HepG2 (cell line): ENCODE data around the gene CD2AP. TPM values are rescaled to one million over a fixed set of nuclear protein-coding genes. Genes with fewer than 3 reads are reported as not detected.

ENCODE experiments used
- ATAC-seq: fragments of 200-7000 bp; cut with Tn5 transposase; 3 replicates; pipeline ENCODE4 v1.9.1; 2020; ENCODE audit warnings: mild to moderate bottlenecking, moderate library complexity
- BruUV-seq: library from RNA; stranded (reverse); fragments of 400-500 nt; replicated peaks from 2 replicates; lab custom pipeline; 2021; lab: Mats Ljungman, UMichigan
- CTCF ChIA-PET: fragments of 300-600 bp; formaldehyde crosslinking; extraction: SDS; loops from one replicate; lab custom pipeline; 2021; ENCODE audit warnings: low total read pairs, inconsistent platforms, low intra/inter-chr PET ratio; lab: Yijun Ruan, JAX
- POLR2A ChIA-PET: fragments of 350-600 bp; sonication (Branson Sonifier 250); formaldehyde crosslinking; loops from one replicate; lab custom pipeline; 2020; ENCODE audit warnings: antibody characterized with exemption, inconsistent platforms; lab: Yijun Ruan, JAX
- DNase-seq: peaks from one replicate; pipeline ENCODE4 v3.0.0-alpha.2; 2015; ENCODE audit warnings: low spot score
- FAIRE-seq: peaks from 3 replicates; lab custom pipeline; 2011; peaks lifted over from hg19 to GRCh38; lab: Jason Lieb, UNC
- H2AFZ ChIP-seq: one replicate; pipeline ENCODE4 v1.6.1; 2011; ENCODE audit warnings: low read length, inconsistent platforms
- H3K27ac ChIP-seq: fragments of 300-600 bp; 3 replicates; pipeline ENCODE4 v1.8.0; 2011; ENCODE audit warnings: mixed run types, mild to moderate bottlenecking, mixed read lengths, low read length, inconsistent platforms; ENCODE audit not compliant: insufficient read depth; ENCODE audit errors: extremely low read length
- H3K27me3 ChIP-seq, 2 experiments: fragments of 200-600 bp in 1 of 2; 2 replicates in 1 of 2; 3 replicates in 1 of 2; pipeline versions ENCODE4 v1.6.0 to v1.8.0; 2011; ENCODE audit warnings: low read length in 2 of 2, mild to moderate bottlenecking in 2 of 2, moderate library complexity in 2 of 2, inconsistent platforms in 1 of 2; ENCODE audit not compliant: insufficient read depth in 2 of 2, control insufficient read depth in 1 of 2
- H3K36me3 ChIP-seq, 2 experiments: fragments of 200-600 bp in 1 of 2; replicated peaks in 1 of 2; 2 replicates in 1 of 2; 3 replicates in 1 of 2; pipeline versions ENCODE4 v1.5.1 to v1.8.0; 2011; ENCODE audit warnings: low read length in 2 of 2, inconsistent platforms in 1 of 2; ENCODE audit not compliant: insufficient read depth in 2 of 2, control insufficient read depth in 1 of 2
- H3K4me1 ChIP-seq: 2 replicates; pipeline ENCODE4 v1.5.1; 2012; ENCODE audit warnings: low read length, inconsistent platforms; ENCODE audit not compliant: insufficient read depth
- H3K4me2 ChIP-seq: 2 replicates; pipeline ENCODE4 v1.6.0; 2011; ENCODE audit warnings: low read depth, low read length, inconsistent platforms
- H3K4me3 ChIP-seq, 3 experiments: fragments of 200-600 bp in 1 of 3; sonication (generic), shearing (Covaris generic) in 1 of 3; replicated peaks in 1 of 3; 2 replicates each; pipeline ENCODE4 v1.5.1; 2011 to 2016; ENCODE audit warnings: low read length in 3 of 3, inconsistent platforms in 2 of 3, low read depth in 2 of 3, mild to moderate bottlenecking in 2 of 3, control low read depth in 1 of 3, mixed read lengths in 1 of 3; ENCODE audit not compliant: insufficient read depth in 1 of 3
- H3K79me2 ChIP-seq: one replicate; pipeline ENCODE4 v1.6.1; 2011; ENCODE audit warnings: low read length, inconsistent platforms; ENCODE audit not compliant: insufficient read depth
- H3K9ac ChIP-seq: 2 replicates; pipeline ENCODE4 v1.6.0; 2011; ENCODE audit warnings: mild to moderate bottlenecking, low read depth, low read length, inconsistent platforms; ENCODE audit not compliant: insufficient read depth
- H3K9me3 ChIP-seq: 2 replicates; pipeline ENCODE4 v1.5.1; 2012; ENCODE audit warnings: mild to moderate bottlenecking, low read length
- H4K20me1 ChIP-seq: 2 replicates; pipeline ENCODE4 v1.6.0; 2011; ENCODE audit warnings: inconsistent platforms, mild to moderate bottlenecking, low read length, moderate library complexity; ENCODE audit not compliant: insufficient read depth
- GATAD2A ChIP-seq: IDR thresholded peaks from 2 replicates; pipeline ENCODE4 v1.6.1; 2016
- HINFP ChIP-seq: sonication (generic); formaldehyde crosslinking; IDR thresholded peaks from 2 replicates; pipeline ENCODE4 v1.4.0; 2020; ENCODE audit warnings: low read depth, mild to moderate bottlenecking, missing genetic modification reagents
- PAF1 ChIP-seq: IDR thresholded peaks from 2 replicates; pipeline ENCODE4 v1.6.1; 2016; ENCODE audit warnings: missing genetic modification reagents, missing compliant biosample characterization
- TBL1XR1 ChIP-seq: fragments of 150-350 bp; IDR thresholded peaks from 2 replicates; pipeline ENCODE4 v1.6.1; 2014; ENCODE audit warnings: borderline replicate concordance, low read length; ENCODE audit not compliant: partially characterized antibody
- ZNF10 ChIP-seq: sonication (generic); formaldehyde crosslinking; IDR thresholded peaks from 2 replicates; pipeline ENCODE4 v1.4.0; 2020; ENCODE audit warnings: mild to moderate bottlenecking, low read depth, missing genetic modification reagents, borderline replicate concordance
- ZNF205 ChIP-seq: IDR thresholded peaks from 2 replicates; pipeline ENCODE4 v1.6.1; 2018; ENCODE audit warnings: missing biosample characterization, missing genetic modification reagents
- ZNF770 ChIP-seq: sonication (generic); formaldehyde crosslinking; IDR thresholded peaks from 2 replicates; pipeline ENCODE4 v1.5.0; 2020; ENCODE audit warnings: mild to moderate bottlenecking, missing genetic modification reagents
- ZNF891 ChIP-seq: sonication (generic); formaldehyde crosslinking; IDR thresholded peaks from 2 replicates; pipeline ENCODE4 v1.5.0; 2020; ENCODE audit warnings: mild to moderate bottlenecking, missing genetic modification reagents
- WGBS: methylation state at CpG from one replicate; pipeline ENCODE4 v1.1.6; 2017; ENCODE audit warnings: low lambda C conversion rate; 5-methylcytosine and 5-hydroxymethylcytosine counted together
- in situ Hi-C: cut with HindIII; loops from 2 replicates; pipeline ENCODE4 v1.10.0; 2017; ENCODE audit warnings: low pct_unique_long_range_greater_than_20kb; ENCODE audit not compliant: extremely low pct_ligation_motif_present
- intact Hi-C: fragments of 100-400 bp; cut with micrococcal nuclease; formaldehyde crosslinking; loops from one replicate; pipeline ENCODE4 v1.10.0; 2022; ENCODE audit not compliant: unreplicated experiment
- polyA plus RNA-seq, 8 experiments: library from polyadenylated mRNA; depleted of rRNA in 3 of 8; stranded (reverse) in 7 of 8; unstranded in 1 of 8; fragments of >200 nt; fragmentation: Illumina TruSeq in 4 of 8; extraction: Trizol in 4 of 8; gene quantifications; 2 replicates each; pipeline versions ENCODE4 v1.2.1 to v1.2.3, GENCODE V29; 2011 to 2016; ENCODE audit warnings: low read depth in 4 of 8, missing spikeins in 1 of 8, mixed read lengths in 1 of 8; ENCODE audit not compliant: insufficient read depth in 1 of 8
- total RNA-seq, 5 experiments: library from RNA; depleted of rRNA; stranded (reverse); fragments of >200 nt; fragmentation: Illumina TruSeq; extraction: Trizol; gene quantifications; 2 replicates each; pipeline ENCODE4 v1.2.3, GENCODE V29; 2016; ENCODE audit warnings: low read depth in 1 of 5

Gene CD2AP
- total and polyA plus RNA-seq, 2 of the 13 experiments (the other 11 are each of a cell fraction or from before 2014, with no cell fraction given), result 8.6 to 31.9 TPM

- no peak for DNase-seq
- Histone ChIP-seq H4K20me1 (no peaks in the 10 kb centered on the region), H3K27ac (no peak overlapping the region), H3K9me3 (no peaks in the 10 kb centered on the region), H2AFZ (no peak overlapping the region), H3K9ac (no peak overlapping the region), H3K27me3 (no peaks in the 10 kb centered on the region), H3K79me2 (no peaks in the 10 kb centered on the region), H3K36me3 (peaks cover 3 to 33% of the 10 kb centered on the region in 2 experiments; a peak in 4 of 5 replicates), H3K4me2 (no peak overlapping the region), H3K4me3 (no peak overlapping the region), H3K4me1 (no peaks in the 10 kb centered on the region)
- WGBS, result 98% methylated on average over 2 of the region's 2 CpGs
- ChIA-PET CTCF (no interaction called here), POLR2A (no interaction called here)
- intact Hi-C loops, result no loop called here
- FAIRE-seq, result no peak
- in situ Hi-C loops, result no loop called here
- ATAC-seq, result no peak
- no peak for TF ChIP-seq PAF1 (CRISPR knock-in tag)
- no peak for TF ChIP-seq HINFP (CRISPR knock-in tag)
- no peak for TF ChIP-seq ZNF891 (CRISPR knock-in tag)
- TF ChIP-seq ZNF205, result no peak
- BruUV-seq, result no TSS peak
These were observed 97.2 kb downstream of the CD2AP start for GRCh38 chr6:47574789-47575188.

GRCh38 chr6:47579040-47579439 lies 101.5 kb downstream of the CD2AP start:
- Histone ChIP-seq H3K4me1 (no peaks in the 10 kb centered on the region), H2AFZ (no peak overlapping the region), H4K20me1 (no peaks in the 10 kb centered on the region), H3K27ac (no peak overlapping the region), H3K79me2 (no peaks in the 10 kb centered on the region), H3K9me3 (no peaks in the 10 kb centered on the region), H3K9ac (no peak overlapping the region), H3K36me3 (peaks cover 10 to 60% of the 10 kb centered on the region in 2 experiments), H3K4me2 (no peak overlapping the region), H3K27me3 (no peaks in the 10 kb centered on the region), H3K4me3 (no peak overlapping the region)
- ChIA-PET POLR2A (no interaction called here), CTCF (no interaction called here)
- over 99% methylated on average over 4 of the region's 4 CpGs for WGBS
- in situ Hi-C loops, result no loop called here
- FAIRE-seq, result no peak
- no peak for ATAC-seq
- BruUV-seq, result no TSS peak
- TF ChIP-seq ZNF10 (CRISPR knock-in tag) (no peak), ZNF770 (peak; percentile 69), GATAD2A (CRISPR knock-in tag) (no peak), TBL1XR1 (no peak)
- intact Hi-C loops, result no loop called here
- no peak for DNase-seq
